Activated T-cell treated with anti-CD3 and anti-CD28 coated beads for 48 hours (primary cell): ENCODE results near the gene GTF2IRD1.
"Not testable (repeated sequence)": the region's sequence is repeated elsewhere in the genome, so short reads cannot be mapped to it uniquely, and the experiment has no call there.

Experiments used
- DNase-seq: peaks from one replicate; pipeline ENCODE4 v3.0.0-alpha.2; 2020; ENCODE audit warnings: low read depth

Gene GTF2IRD1

GRCh38 chr7:74493295-74493694, 39.6 kb downstream of the GTF2IRD1 start:
- DNase-seq = no peak

- DNase-seq = no peak
Observed at GRCh38 chr7:74494076-74494548, 40.4 kb downstream of the GTF2IRD1 start.

- no peak for DNase-seq
Observed at GRCh38 chr7:74495112-74496086, 41.7 kb downstream of the GTF2IRD1 start.

- DNase-seq = no peak
Observed at GRCh38 chr7:74496272-74496671, 42.6 kb downstream of the GTF2IRD1 start.

- DNase-seq = not testable (repeated sequence)
Observed at GRCh38 chr7:74496773-74497172, 43.1 kb downstream of the GTF2IRD1 start.

- DNase-seq = no peak
Observed at GRCh38 chr7:74498354-74498753, 44.6 kb downstream of the GTF2IRD1 start.

GRCh38 chr7:74498996-74499834, 45.5 kb downstream of the GTF2IRD1 start:
- DNase-seq = no peak

- no peak for DNase-seq
Observed at GRCh38 chr7:74499835-74500388, 46.2 kb downstream of the GTF2IRD1 start.

- no peak for DNase-seq
Observed at GRCh38 chr7:74501298-74501697, 47.6 kb downstream of the GTF2IRD1 start.

- DNase-seq = no peak
Observed at GRCh38 chr7:74502216-74502891, 48.6 kb downstream of the GTF2IRD1 start.

GRCh38 chr7:74503061-74503460, 49.4 kb downstream of the GTF2IRD1 start:
- no peak for DNase-seq

GRCh38 chr7:74503943-74504342, 50.2 kb downstream of the GTF2IRD1 start:
- DNase-seq = no peak

- DNase-seq = no peak
Observed at GRCh38 chr7:74505471-74506324, 52.0 kb downstream of the GTF2IRD1 start.

- no peak for DNase-seq
Observed at GRCh38 chr7:74506325-74506724, 52.6 kb downstream of the GTF2IRD1 start.

- DNase-seq = no peak
Observed at GRCh38 chr7:74507538-74508319, 54.0 kb downstream of the GTF2IRD1 start.

- DNase-seq = not testable (repeated sequence)
Observed at GRCh38 chr7:74509453-74509852, 55.7 kb downstream of the GTF2IRD1 start.

- no peak for DNase-seq
Observed at GRCh38 chr7:74511345-74511744, 57.6 kb downstream of the GTF2IRD1 start.

GRCh38 chr7:74512762-74513161, 59.1 kb downstream of the GTF2IRD1 start:
- DNase-seq = no peak

GRCh38 chr7:74514131-74514591, 60.5 kb downstream of the GTF2IRD1 start:
- no peak for DNase-seq

- DNase-seq = no peak
Observed at GRCh38 chr7:74515276-74515675, 61.6 kb downstream of the GTF2IRD1 start.
